Activated CD8-positive, alpha-beta memory T cell treated with anti-CD3 and anti-CD28 coated beads for 24 hours (primary cell): ENCODE results near the gene SDSL.

Experiments
- DNase-seq: peaks from one replicate; pipeline ENCODE4 v3.0.0-alpha.2; 2020

The SDSL gene

DNA sequence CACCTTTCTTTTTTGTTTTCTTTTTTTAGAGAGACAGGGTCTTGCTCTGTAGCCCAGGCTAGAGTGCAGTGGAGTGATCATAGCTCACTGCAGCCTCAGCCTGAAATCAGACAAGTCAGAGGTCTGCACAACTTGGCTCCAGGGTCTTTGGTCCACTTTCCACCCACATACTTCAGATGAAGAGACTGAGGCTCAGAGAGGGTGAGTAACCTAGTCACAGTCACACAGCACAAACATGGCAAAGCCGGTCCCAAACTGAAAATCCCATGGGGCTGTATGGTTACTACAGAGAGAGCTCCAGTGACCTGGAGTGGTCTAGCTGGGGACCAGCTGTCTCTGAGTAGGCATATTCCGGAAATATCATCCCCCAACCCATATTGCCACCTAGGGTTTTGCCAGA lies 30.3 kb downstream of the SDSL start:
- no peak for DNase-seq

DNA sequence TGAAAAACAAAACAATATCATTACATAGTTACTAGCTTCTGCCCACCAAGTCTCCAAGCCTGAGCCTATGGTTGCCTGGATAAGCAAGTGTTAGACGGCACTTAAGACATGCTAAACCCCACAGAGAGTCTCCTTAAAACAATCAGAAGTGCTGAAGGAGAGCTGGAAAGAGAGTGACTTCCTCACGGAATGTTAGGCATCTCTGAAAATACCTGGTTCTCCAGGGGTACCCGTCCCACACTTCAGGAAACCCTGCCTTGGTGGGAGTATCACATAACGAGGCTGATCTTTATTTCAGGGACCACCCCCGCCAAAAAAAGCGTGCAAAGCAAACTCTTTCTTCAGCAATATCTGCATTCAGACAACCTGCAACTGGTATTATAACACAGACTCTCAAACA lies 31.1 kb downstream of the SDSL start:
- no peak for DNase-seq

DNA sequence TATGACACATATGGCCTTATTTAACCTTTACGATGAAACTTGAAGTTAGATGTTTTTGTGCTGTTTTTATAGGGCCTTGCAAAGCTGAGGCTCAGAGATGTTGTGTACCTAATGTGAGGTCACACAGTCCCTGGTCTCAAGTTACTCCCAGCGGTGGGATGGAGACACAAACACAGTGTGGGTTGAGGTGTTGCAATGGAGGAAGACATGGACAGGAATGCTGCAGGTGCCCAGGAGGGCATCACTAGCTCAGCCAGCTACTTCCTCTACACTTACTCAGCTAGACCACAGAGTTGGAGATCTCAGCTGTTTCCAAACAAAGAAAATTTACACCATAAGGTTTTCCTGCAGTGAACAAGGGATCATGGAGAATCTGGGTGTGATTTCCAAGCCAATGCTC lies 34.0 kb downstream of the SDSL start:
- no peak for DNase-seq

DNA sequence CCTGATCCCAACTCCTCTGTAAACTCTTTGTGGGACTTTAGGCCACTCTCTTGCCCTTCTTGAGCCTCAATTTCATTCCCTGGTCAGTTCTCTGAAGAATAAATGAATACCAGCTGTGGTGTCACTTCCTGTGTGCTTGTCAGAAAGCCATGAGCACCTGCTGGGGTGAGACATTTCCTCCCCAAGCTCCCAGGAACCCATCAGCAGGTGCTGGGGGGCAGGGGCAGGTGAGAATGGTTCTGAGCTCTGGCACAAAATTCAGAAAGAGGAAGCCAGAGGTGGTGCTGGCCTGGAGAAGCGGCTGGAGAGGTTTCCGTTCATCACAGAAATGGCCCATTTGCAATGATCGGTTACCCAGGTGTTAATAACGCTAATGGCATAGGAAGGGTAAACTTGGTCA lies 34.6 kb downstream of the SDSL start:
- DNase-seq: no peak

DNA sequence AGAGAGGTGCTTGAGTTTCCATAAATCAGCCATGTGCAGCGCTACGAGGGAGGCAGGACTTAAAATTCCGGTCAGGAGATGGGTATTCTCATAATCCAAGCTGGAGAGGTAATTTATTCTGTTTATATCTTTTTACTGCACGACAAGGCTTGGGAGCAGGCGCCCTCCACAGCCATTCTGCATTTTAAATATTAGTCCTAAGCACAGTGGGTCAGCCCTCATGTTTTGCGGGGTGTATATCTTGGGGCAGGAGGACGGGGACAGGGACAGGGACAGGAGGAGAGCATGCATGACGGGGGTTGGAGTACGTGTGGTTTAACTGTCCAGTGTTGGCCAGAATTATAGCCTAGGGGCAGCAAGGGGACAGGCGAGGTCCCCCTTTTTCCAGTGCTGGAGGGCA lies 35.0 kb downstream of the SDSL start:
- DNase-seq: no peak

DNA sequence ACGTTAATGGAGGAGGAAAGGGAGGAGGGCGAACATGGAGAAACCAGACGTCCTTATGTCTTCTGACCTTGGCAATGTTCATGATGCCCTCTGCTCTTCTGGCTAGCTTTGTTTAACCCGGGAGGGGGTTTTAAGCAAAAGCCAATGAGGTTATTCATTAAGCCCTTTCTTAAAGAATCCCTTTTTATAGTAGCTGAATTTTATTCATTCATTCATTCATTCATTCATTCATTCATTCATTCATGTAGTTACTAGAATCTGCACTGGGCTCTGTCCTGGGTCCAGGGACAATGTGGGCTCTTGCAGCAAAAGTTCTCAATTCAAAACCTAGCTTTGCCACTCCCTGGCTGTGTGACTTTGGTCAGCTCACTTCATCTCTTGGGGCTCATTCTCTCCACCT lies 35.5 kb downstream of the SDSL start:
- no peak for DNase-seq

DNA sequence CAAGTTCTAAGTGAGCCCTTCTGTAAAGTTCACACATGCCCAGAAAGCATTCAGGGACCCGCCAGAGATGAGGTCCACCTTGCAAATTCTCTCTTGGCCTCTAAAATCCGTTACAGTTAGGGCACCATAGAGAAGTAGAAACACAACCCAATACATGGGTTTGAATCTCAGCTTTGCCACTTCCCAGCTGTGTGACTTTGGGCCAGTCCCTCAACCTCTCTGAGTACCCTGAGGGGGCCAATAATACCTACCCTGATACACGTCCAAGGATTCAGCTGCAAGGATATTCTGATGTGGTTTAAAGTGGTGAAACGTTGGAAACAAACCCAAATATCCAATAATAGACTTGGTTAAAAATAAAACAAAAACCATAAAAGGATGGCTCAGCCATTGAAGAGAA lies 37.8 kb downstream of the SDSL start:
- DNase-seq: no peak

DNA sequence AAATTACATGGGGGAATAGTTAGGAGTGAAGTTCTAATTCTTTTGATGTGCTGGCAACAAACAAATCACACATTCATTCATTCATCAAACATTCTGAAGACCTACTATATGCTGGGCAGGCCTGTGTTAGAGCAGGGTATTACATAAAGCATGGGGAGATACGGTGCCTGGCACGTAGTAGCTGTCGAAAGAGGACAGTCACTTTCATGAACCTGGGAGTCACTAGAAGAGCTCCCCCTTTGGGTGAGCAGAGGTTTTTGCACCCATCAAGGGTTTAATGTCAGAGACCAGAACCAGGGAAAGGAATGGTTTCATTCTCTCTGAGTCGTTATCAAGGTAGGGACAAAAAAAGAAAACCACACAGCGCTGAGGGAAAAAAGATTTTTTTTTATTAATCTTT lies 39.5 kb downstream of the SDSL start:
- DNase-seq: no peak

DNA sequence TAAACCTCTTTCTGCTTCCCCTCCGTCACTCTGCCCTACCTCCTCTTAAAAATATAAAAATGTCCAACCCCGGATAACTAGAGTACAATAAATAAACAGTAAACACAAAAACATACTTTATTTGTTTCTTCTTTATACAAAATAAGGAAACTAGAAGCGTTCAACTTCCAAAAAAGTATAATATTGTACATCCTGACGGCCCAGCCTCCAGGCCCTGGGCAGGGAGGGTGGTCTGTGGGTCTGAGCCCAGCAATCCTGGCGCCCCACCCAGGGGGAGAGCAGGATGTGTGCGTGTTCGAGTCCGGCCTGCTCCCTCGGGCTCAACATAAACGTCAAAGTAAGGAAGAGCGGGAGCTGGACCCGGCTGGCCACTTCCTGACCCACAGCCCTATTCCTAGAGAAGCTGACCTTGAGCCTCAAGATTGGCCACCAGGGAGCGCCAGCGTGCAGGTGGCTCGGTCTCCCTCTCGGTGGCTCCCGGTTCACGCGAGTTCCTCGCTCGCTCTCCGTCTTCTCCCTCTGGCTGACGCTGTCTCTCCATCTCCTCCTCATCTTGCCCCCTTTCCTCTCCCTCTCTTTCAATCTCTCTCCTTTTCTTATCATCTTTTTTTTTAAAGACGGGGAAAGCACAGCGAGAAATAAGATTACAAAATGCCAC lies 40.1 kb downstream of the SDSL start:
- peak; percentile 86 for DNase-seq

DNA sequence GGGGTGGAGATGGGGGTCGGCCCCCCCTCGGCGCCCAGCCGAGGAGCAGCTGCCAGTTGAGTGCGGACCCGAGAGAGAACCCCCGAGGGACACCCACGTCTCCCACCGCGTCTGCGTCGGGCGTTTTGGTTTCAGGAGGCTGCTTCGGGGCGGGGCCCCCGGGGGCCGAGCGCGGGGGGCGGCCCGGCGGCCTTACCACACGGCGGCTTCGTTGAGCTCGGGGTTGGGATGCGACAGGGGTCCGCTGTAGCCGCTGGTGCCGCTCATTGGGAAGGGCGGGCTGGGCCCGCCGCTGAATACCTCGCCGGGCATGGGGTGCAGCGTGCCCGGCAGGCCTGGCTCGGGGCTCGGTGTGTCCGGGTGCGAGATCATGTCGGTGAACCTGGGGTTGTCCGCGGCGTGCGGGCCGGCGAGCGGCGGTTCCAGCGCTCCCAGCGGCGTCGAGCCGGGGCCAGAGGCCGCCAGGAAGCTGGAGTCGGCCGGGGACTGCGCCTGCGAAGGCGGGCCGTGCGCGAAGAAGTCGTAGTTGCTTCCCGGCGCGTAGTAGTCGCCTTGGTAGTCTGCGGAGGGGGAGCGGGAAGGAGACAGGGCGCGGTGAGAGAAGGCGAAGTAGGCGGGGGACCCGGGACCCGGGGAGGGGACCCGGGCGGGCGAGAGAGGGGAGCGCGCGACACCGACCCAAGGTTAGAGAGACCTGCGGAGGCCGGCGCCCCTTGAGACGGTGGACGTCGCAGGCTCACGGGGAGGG lies 41.0 kb downstream of the SDSL start:
- DNase-seq: no peak

DNA sequence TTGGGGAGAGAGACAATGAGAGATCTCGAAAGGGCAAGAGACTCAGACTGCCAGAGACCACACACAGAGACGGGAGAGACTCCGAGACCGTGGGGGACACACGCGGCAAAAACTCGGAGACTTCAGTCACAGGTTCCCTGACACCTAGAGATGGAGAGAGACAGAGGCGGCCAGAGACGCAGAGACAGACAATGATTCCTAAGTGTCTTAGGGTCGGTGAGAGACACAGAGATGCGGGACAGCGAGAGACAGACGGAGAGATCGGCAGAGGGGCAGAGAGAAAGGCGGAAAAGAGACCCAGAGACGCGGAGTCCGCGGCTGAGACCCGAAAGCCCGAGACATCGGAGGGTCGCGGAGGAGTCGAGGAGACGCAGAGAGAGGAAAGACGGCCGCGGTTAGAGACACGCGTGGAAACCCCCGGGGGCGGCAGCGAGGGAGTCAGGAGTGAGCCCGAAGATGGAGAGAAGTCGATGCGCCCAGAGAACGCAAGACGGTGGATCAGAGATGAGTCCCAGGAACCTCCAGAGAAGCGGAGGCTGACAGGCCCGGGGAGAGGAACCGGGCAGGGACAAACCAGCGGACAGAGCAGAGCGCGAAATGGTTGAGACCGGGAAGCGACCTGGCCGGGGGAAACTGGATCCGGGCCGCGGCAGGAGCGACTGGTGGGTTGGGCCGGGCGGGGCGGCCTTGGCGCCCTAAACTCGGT lies 41.7 kb downstream of the SDSL start:
- DNase-seq: no peak

DNA sequence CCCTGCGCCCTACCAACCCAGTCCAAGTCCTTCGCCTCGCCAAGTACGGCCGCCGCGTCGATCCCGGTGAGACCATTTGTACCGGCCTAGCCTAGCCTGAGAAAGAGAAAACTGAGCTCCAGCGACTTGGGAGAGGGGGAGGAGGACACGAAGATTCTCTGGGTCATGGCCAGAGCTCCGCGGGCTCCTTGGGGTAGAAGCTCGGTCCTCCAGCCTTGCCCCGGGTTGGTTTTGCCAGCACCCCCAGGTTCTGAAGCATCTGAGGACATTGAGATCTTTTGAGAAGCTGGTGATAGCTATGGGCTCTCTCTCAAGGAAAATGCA lies 42.2 kb downstream of the SDSL start:
- DNase-seq: no peak

DNA sequence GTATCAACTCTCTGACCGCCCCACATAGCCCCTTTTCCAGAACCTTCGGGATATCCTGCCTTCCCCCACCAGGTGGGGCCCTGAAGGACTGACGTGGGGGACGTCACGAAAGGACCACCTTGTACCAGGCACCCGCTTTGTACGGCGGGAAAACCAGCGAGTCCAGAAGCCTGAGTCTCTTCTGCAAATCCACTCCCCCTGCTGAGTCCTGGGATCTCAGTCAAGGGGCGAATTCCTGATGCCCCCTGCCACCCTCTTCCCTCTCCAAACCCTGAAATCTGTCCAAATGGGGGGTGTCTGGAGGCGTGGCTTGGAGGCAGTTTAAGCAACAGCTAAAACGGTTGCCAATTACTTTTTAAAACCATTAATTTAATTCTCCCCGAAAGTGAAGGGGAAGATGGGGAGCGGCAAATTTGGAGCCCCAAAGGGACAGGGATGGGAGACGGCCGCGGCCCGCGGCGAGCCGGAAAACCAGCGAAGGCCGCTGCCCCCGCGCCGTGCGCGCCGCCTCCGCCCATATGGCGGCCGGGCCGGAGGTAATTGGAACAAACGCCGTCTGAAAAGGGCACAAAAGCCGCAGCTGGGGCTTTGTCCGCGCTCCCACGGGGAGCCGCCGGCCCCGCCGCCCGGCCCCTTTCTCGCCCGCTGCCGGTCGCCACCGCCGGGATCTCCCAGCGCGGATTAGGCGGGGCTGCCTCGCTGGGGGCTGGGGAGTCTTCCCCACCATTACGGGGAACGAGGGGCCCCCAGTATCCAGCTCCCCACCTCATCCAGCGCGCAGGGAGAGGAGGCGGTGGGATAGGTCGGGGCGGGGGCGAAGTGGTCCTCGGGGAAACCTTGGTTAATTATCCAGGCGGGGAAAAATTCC lies 42.9 kb downstream of the SDSL start:
- no peak for DNase-seq

DNA sequence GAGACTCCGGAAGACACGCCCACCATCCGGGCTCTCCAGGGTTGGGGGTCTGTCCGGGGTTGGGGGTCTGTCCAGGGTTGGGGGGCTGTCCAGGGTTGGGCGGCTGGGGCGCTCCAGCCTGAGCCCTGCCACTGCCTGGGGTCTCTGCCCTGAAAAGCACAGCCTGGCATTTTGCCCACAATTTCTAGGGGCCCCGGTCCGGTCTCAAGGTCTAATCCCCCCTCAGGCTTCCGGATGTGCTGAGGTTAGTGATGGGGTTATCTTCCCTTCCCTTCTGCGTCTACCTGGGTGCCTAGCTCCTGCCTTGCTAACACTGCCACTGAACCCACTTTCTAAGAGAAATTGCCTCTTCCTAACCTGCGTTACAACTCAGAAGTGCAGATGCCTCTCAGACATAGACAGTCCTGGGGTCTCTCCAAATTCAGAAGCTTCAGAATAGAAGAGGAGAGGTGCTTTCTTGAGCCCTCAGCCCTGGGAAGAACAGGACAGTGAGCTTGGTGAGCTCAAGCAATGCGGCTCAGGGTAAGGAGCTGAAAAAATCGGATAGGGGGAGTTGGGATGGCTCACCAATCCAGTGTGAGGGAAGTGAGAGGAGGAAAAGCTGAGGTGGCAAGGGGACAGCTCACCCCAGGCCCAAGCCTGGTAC lies 43.8 kb downstream of the SDSL start:
- DNase-seq: no peak

DNA sequence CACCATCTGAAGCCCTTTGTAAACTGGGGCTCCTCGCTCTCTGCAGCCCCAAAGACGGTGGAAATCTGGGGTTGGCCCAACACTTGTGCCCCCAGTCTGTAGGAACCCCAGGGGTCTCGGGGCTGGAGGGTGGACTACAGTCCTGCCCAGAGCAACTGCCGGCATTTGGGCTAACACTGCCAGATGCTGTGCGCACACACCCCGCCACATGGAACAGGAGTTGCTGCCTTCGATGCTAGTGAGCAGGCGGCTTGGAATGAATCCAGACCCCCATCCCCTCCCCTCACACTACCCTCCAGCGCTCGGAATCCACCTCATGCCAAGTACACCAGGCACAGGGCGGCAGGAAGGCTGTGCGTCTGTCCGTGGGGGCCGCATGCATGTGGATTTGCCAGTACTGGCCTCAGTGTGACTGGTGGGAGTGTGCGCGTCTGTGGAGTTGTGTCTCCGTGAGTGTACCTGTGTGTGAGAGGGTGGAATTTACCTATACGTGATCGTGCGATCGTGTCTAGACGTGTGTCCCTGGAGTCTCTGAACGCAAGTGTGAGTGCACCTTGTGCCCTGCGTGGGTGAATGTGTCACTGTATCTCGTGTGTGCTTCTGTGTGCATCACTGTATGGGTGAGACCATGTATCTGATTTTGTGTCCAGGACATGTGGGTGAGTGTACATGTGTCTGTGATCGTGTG lies 44.4 kb downstream of the SDSL start:
- DNase-seq: no peak

DNA sequence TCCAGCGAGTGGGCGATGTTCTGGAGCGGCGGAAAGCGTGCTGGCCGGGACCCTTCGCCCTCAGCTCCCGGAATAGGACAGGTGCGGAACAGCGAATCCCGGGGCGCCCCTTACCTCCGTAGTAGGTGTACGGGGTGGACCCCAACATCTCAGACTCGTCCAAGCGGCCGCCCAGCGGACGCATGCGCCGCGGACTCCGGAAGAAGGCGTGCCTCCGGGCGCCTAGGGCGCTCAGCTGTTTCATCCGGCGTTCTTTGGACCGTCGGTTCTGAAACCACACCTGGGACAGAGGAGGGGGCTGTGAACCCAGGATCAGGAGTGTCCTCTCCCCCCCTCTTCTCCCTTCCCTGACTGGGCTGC lies 44.9 kb downstream of the SDSL start:
- no peak for DNase-seq

DNA sequence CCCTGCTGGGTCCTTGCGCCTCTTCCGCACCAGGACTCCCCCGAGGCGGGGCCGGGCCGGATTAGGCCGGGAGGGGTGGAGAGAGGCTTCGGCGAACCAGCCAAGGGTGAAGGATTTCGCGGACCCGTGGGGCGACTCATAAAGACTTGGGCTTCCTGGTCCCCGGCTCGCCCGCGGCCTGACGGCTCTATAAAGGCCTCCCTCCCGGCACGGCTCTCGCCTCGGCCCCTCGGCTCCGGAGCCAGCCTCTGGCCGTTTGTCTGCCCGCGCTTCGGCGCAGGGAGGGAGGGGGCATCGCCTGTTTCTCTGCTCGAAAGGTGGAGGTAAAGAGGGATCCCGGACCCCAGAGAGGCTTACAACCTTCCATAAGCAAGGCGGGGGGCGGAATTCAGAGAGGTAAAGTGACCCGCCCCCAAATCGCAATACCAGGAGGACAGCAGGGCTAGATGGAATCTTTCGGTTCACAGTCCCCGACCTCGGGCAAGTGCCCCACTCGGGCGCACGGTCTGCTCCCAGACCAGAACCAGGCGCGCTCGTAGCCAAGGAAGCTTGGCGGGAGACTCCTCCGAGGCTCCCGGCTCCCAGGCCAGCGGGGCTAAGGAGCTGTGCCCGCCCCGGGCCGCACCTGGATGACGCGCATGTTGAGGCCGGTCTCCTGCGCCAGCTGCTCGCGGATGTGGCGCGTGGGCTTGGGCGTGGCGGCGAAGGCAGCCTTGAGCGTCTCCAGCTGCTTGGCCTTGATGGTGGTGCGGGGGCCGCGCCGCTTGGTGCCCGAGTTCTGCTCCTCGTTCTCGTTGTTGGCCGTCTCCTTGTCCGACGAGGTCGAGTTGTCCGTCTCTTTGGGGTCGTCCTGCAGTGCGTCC lies 45.6 kb downstream of the SDSL start:
- DNase-seq: no peak

DNA sequence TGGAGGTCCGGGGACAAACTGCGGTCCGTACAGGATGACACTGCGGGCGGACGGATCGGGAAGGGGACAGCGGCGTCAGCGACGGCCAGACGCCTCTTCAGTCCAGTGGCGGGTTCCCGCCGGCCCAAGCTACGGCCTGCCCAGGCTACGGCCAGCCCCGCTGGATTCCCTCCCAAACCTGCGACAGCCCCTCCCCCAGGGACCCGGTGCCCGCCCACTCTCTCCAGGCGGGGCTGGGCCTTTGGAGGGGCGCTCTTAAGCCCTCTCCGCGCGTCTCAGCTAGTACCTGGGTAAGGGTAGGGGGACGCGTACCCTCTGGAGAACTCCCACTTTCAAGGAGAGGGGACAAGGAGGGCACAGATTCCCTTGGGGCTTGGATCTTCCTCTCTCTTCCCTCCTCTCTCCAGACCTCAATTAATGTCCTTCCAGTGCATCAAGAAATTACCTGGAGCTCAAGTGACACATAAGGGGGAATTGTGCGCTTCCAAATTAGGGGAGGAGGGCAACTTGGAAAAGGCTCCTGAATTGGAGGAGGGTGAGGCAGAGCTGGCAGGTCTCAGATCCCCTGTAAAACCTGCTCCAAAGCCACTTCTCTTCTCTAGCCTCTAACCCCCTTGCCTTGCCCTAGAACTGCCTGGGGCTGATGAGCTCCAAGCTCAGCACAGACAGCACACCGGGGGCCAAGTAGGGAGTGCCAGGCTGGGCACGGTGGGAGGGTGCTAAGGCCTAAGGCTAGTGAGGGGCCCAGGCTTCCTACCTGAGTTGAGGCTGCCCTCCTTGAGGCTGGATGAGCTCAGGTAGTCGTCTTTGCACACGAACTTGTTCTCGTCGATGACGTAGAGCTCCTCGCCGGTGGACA lies 46.4 kb downstream of the SDSL start:
- DNase-seq: no peak

DNA sequence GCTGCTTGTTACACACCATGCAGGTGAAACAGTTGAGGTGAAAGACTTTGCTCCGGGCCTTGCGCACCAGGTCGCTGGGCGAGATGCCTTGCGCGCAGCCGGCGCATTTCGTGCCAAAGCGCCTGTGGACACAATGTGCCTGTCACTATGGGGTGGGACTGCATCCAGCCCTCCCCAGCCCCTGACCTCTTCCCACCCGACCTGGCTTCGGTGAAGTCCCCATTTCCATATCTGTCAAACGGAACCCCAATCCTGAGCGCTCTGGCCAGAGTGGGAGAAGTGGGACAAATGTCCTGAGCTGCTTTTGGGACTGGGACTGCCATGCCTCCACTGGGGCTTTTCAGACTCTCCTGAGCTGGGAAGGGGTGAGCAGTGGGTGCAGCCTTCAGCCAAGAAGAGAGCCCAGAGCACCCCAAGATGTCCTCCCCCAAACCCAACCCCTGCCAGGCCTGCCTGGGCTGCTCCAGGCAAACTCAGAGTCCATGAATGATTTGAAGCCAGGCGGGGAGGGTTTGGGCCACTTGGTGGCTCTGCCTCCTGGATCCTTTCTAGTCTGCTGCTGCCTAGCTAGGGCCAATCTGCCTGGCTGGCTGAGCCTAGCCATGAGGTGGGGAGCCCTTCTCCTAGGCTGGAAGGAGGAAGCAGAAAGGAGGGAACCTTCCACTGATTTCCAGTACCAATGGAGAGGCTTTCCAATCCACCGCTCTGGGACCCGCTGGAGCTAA lies 47.2 kb downstream of the SDSL start:
- no peak for DNase-seq
